NCI-H2107 treated with DMSO at 0.1 percent for 48 hours (cell line): ENCODE measurements around the gene ANKDD1B.

ENCODE experiments used
- DNase-seq: peaks from one replicate; lab custom pipeline; 2025; ENCODE audit not compliant: unreplicated experiment; lab: John Stamatoyannopoulos, UW

ANKDD1B gene

DNA sequence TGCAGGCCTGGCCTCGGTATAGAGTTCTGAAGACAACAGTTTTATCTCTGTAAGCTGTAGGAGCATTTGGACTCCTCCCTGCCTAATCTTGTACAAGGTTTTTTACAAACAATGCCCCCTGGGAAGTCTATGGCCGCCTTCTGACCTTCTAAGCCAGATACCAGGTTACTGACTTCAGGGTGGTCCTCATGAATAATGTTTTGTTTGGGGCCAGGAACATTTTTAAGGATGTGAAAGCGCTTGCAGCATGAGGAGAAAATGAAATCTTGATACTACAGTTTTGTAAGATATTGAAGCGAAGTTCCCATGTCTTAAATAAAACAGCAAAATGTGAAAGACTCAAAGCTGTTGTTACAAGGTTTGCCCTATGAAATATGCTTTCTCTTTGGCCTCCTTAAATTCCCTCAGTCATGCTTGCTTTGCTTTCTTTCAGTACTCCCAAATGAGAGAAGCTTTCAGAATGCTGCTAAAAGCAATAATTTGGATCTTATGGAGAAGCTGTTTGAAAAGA lies 5.2 kb downstream of the ANKDD1B start:
- no peak for DNase-seq

GRCh38 chr5:75616971-75617621 lies 5.8 kb downstream of the ANKDD1B start:
- DNase-seq = no peak

GRCh38 chr5:75617736-75618352 lies 6.6 kb downstream of the ANKDD1B start:
- no peak for DNase-seq

DNA sequence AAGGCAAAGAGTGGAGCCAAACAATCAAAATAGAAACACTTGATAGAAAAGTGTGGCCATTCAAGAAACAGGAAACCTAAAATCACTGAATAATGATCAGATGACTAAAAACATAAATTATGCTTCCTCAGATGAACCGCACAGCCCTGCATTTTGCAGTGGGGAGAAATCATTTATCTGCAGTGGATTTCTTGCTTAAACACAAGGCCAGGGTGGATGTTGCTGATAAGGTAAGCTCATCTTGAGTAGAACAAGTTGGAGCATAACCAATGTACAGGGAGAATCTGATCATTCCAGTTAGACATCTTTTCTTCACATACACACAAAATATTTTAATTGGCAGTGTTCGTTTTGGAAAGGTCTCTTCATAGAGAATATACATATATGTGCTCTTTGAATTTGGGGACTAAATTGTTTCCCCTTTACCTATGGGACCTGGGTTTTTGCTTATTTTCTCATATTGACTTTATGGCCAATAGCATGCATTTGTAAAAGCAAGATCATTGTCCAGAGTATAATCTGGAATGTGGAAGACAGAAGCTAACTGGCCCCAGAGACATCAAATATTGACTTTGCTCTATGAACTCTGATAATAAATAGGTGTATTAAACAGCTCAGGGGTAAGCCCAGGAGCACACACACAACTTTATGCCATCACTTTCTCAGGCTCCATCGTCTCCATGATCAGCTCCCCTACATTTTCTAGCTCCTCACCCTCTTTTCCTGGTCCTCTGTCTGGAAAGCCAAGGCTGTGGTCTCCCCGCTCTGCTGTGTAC lies 9.1 kb downstream of the ANKDD1B start:
- no peak for DNase-seq

- peak; percentile 58 for DNase-seq
Measured at GRCh38 chr5:75622564-75622963, 11.3 kb downstream of the ANKDD1B start.

- DNase-seq = no peak
Measured at GRCh38 chr5:75623846-75624245, 12.6 kb downstream of the ANKDD1B start.

GRCh38 chr5:75626959-75627358 lies 15.7 kb downstream of the ANKDD1B start:
- DNase-seq = no peak

DNA sequence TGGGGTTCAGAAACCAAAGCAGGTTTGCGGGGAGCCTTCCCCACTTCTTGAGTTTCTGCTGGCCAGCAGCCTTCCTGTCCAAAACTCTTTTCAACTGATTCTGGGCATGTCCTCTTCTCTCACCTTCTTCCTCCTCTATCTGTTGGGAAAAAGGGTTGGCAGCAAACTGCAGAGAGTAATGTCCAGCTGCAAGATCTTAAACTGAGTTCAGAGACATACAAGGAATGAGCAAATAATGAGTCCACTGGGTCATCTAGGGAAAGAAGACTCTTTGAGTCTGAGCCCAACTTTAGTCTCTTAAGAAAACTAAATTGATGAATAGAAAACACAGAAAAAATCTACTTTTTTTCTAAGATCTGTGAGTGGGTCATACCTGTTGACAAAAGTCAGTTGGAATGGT lies 16.5 kb downstream of the ANKDD1B start:
- DNase-seq = no peak

GRCh38 chr5:75630875-75631274 lies 19.6 kb downstream of the ANKDD1B start:
- DNase-seq = no peak

DNA sequence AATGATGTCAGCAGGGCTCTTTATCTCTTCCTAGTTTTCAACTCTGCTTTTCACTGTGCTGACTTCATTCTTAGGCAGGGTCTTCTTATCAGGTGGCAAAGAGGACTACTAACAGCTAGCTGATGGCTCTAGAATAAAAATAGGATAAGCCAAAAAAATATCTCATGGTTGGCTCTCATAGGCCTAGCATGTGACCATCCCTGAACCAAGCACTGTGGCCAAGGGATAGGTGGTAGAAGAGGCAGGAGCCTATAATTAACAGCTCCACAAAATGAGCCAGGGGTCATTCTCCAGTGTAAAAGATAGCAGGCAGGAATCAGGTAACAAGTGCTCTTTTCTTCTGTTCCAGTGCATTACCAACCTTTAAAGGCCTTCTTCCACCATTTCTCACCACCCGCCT lies 21.1 kb downstream of the ANKDD1B start:
- no peak for DNase-seq

- no peak for DNase-seq
Measured at GRCh38 chr5:75637949-75638348, 26.7 kb downstream of the ANKDD1B start.

GRCh38 chr5:75639535-75640311 lies 28.5 kb downstream of the ANKDD1B start:
- no peak for DNase-seq

- no peak for DNase-seq
Measured at GRCh38 chr5:75640395-75640794, 29.1 kb downstream of the ANKDD1B start.

DNA sequence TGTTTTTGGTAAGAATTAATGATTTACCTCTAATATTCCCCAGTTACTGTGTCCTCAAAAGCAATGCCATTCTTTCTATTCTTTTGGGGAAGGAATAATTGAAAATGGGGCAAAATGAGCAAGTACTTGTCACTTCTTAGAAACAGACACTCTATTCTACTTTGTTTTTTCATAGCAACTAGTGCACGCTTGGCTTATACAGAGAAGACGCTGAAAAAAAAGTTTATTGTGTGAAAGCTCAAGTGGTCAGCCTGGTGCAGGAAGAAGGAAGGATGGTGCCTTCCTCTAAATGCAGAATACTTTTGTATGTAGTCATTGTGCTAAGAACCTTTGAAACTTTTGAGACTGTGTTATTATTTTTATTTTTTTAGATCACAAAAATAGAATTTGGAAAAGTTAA lies 29.6 kb downstream of the ANKDD1B start:
- DNase-seq = no peak

- DNase-seq = no peak
Measured at GRCh38 chr5:75648712-75649111, 37.5 kb downstream of the ANKDD1B start.

DNA sequence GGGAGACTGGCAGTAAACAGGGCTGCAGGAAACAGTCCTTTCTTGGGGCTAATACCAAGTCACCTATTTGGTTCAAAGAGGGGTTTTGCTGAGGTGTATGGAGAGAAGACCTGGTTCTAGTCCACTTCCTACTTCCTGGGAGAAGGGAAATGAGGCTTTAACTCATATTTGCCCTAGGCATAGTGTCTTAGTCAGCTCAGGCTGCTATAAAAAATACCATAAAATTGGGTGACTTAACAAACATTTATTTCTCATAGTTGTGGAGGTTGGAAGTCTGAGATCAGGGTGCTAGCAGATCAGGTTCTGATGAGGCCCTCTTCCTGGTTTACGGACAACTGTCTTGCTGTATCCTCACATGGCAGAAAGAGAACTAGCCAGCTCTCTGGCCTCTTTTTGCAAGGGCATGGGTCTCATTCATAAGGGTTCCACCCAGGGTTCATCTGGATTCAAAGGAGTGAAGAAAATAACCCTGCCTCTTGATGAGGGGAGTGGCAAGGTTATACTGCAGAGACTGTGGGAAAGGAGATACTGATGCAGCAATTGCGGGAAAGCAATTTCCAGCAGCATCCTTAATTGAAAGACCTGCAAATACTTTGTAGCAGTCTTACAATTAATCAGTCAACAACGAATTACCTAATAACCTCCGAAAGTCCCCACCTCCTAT lies 40.5 kb downstream of the ANKDD1B start:
- DNase-seq = no peak

DNA sequence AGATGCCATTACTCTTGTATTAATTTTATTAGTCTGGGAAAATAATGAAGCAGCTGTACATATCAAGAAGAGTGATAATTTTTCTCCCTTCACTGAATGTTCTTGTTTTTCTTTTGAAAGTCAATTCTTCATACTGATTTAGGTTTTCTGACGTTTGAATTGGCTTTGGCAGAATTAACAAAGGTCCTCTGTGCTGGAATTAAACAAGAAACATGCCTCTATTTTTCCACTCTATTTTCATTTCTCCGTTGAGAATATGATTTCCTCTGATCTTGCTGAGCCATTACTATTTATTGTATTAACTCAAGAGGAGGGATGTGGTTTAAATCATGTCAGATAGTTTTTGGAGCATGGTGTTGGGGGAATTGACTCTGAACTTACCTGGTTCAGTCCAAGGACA lies 42.3 kb downstream of the ANKDD1B start:
- DNase-seq = no peak

GRCh38 chr5:75654693-75655295 lies 43.5 kb downstream of the ANKDD1B start:
- no peak for DNase-seq

GRCh38 chr5:75656311-75657003 lies 45.2 kb downstream of the ANKDD1B start:
- DNase-seq = no peak
